Nephron progenitor cell (in vitro differentiated cells): ENCODE results near the gene RAB8A.

ENCODE experiments used
- DNase-seq: peaks from one replicate; pipeline ENCODE4 v3.0.0; 2021
- H3K27ac Mint-ChIP-seq: 2 replicates; pipeline ENCODE4 v1.8.0; 2021; ENCODE audit warnings: mild to moderate bottlenecking, moderate library complexity, mixed read lengths
- H3K27me3 Mint-ChIP-seq: 2 replicates; pipeline ENCODE4 v1.8.0; 2021; ENCODE audit warnings: mild to moderate bottlenecking, low read depth, mixed read lengths; ENCODE audit not compliant: poor library complexity
- H3K36me3 Mint-ChIP-seq: 2 replicates; pipeline ENCODE4 v1.8.0; 2021; ENCODE audit warnings: low read depth, mixed read lengths
- H3K4me1 Mint-ChIP-seq: 2 replicates; pipeline ENCODE4 v1.8.0; 2021; ENCODE audit warnings: mixed read lengths
- H3K4me3 Mint-ChIP-seq: 2 replicates; pipeline ENCODE4 v1.8.0; 2021; ENCODE audit warnings: mild to moderate bottlenecking, moderate library complexity, mixed read lengths
- H3K9me3 Mint-ChIP-seq: 2 replicates; pipeline ENCODE4 v1.8.0; 2021; ENCODE audit warnings: mild to moderate bottlenecking, moderate library complexity, mixed read lengths
- CTCF ChIP-seq: fragments of 200-600 bp; sonication (generic); IDR thresholded peaks from 2 replicates; pipeline ENCODE4 v1.5.0; 2021; ENCODE audit warnings: antibody characterized with exemption

RAB8A gene

GRCh38 chr19:16073481-16073880, 38.2 kb upstream of the RAB8A start:
- peaks cover 35% of the 10 kb centered on the region for H3K4me1 Mint-ChIP-seq
- H3K27me3 Mint-ChIP-seq = no peaks in the 10 kb centered on the region
- no peak overlapping the region for H3K4me3 Mint-ChIP-seq
- no peak for DNase-seq
- TF ChIP-seq CTCF = no peak
- H3K36me3 Mint-ChIP-seq = no peaks in the 10 kb centered on the region
- H3K27ac Mint-ChIP-seq = peak overlapping the region; percentile 78
- H3K9me3 Mint-ChIP-seq = no peaks in the 10 kb centered on the region

DNA sequence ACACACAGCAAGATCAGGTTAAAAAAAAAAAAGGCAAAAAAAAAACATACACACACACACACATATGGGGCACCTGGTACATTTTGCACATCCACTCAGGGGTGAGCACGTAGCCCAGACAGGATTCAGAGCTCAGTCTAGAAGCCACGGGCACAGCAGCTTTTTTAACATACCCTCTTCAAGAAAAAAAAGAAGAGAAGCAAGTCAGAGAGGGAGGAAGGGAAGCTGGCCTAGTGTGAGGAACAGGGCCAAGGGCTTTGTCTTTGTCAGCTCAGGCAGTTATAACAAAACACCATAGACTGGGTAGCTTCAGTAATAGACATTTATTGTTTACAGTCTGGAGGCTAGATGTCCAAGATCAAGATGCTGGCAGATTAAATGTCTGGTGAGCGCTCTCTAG, 37.7 kb upstream of the RAB8A start:
- no peak for DNase-seq
- Mint-ChIP-seq H3K9me3 (no peaks in the 10 kb centered on the region), H3K4me3 (peak overlapping the region; percentile 10), H3K27ac (peak overlapping the region; percentile 78), H3K4me1 (peaks cover 40% of the 10 kb centered on the region), H3K27me3 (no peaks in the 10 kb centered on the region), H3K36me3 (peaks cover under 1% of the 10 kb centered on the region)
- no peak for TF ChIP-seq CTCF

DNA sequence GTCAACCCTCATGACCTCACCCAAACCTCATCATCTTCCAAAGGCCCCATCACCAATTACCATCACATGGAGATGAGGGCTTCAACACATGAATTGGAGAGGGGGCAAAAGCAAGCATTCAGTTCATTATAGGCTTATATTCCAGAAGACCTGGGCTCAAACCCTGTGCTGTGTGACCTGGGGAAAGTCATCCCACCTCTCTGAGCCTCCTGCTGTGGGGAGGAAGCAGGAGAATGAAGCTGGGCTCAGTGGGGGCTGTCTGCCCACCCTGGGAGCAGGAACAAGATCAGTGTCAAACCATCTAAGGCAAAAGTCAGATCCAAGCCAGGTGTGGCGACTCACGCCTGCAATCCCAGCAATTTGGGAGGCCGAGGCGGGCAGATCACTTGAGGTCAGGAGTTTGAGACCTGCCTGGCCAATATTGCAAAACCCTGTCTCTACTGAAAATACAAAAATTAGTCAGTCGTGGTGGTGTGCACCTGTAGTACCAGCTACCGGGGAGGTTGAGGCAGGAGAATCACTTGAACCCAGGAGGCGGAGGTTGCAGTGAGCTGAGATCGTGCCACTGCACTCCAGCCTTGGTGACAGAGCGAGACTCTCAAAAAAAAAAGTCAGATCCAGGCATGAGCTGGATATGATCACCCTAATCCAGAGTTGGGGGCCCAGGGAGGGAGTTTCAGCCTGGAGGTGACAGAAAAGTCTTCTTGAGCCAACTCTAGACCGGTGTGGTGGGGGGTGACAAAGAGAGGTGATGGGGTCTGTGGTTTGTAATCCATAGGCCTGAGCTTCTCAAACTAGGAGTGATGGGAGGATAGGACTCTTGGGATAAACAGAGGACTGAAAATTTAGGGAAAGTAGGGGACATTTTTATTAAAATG, 37.0 kb upstream of the RAB8A start:
- Mint-ChIP-seq H3K36me3 (peaks cover 6% of the 10 kb centered on the region), H3K27me3 (no peaks in the 10 kb centered on the region), H3K27ac (no peak overlapping the region), H3K9me3 (no peaks in the 10 kb centered on the region), H3K4me1 (peaks cover 48% of the 10 kb centered on the region), H3K4me3 (peak overlapping the region; percentile 87)
- DNase-seq = no peak
- TF ChIP-seq CTCF = no peak

- Mint-ChIP-seq H3K27ac (peak overlapping the region; percentile 84), H3K4me1 (peaks cover 51% of the 10 kb centered on the region), H3K27me3 (no peaks in the 10 kb centered on the region), H3K36me3 (peaks cover 6% of the 10 kb centered on the region), H3K4me3 (peak overlapping the region; percentile 87), H3K9me3 (no peaks in the 10 kb centered on the region)
- no peak for DNase-seq
- TF ChIP-seq CTCF = no peak
Measured at GRCh38 chr19:16075430-16076153, 36.1 kb upstream of the RAB8A start.

DNA sequence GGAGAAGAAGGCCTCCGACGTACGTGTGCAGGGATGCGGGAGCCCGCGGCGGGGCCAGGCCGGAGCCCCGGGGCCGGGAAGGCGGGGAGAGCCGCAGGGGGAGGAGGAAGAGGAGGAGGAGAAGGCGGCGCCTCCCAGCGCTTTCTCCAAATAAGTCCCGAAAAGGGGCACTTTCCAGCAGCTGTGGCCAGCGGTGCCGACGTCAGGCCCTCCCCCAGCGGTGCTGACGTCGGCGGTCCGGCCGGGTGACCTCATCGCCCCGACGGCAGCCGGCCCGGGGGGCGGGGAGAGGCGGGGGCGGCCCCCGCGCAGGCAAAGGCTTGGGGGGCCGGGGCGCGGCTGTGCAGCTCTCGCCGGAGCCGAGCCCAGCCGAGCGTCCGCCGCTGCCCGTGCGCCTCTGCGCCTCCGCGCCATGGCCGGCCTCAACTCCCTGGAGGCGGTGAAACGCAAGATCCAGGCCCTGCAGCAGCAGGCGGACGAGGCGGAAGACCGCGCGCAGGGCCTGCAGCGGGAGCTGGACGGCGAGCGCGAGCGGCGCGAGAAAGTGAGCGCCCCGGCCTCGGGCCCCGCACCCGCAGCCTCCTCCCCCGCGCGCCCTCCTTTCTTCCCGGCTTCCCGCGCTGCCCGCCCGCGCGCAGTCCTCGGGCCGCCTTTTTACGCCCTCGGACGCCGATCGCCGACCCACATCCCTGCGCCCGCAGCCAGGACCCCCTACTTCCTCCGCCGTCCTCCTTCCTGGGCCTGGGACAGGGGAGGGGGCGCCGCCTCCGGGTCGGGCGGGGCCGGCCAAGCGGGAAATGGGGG, 35.3 kb upstream of the RAB8A start, which contains the start of gene TPM4:
Gene TPM4, plus strand, starts transcription at position 342 of the 804 bp plus-strand sequence. Its CDS starts 71 bp downstream, at position 413.
- H3K27me3 Mint-ChIP-seq = no peaks in the 10 kb centered on the region
- DNase-seq = peak; percentile 83
- H3K4me3 Mint-ChIP-seq = peak within 1 kb of the TSS; percentile 91
- peaks cover 12% of the 10 kb centered on the region for H3K36me3 Mint-ChIP-seq
- H3K27ac Mint-ChIP-seq = peak within 1 kb of the TSS; percentile 99
- no peaks in the 10 kb centered on the region for H3K9me3 Mint-ChIP-seq
- TF ChIP-seq CTCF = no peak
- peaks cover 58% of the 10 kb centered on the region for H3K4me1 Mint-ChIP-seq
